Mucosa of descending colon (tissue), 3 donors: ENCODE measurements around the gene ATP8B4. TPM values are rescaled to one million over a fixed set of nuclear protein-coding genes. Genes with fewer than 3 reads are reported as not detected.

ENCODE experiments used
- ATAC-seq: fragments of 200-7000 bp; cut with Tn5 transposase; one replicate; pipeline ENCODE4 v1.9.1; 2020; ENCODE audit warnings: mild to moderate bottlenecking, moderate library complexity
- DNase-seq, 3 donors: peaks; one replicate each; pipeline ENCODE4 v3.0.0-alpha.2; 2020
- H3K36me3 ChIP-seq: fragments of 200-600 bp; one replicate; pipeline ENCODE4 v1.8.0; 2021; ENCODE audit warnings: low read depth, mild to moderate bottlenecking
- H3K4me1 ChIP-seq: fragments of 200-600 bp; one replicate; pipeline ENCODE4 v1.8.0; 2021; ENCODE audit warnings: low read depth, mild to moderate bottlenecking
- H3K4me3 ChIP-seq: fragments of 200-600 bp; one replicate; pipeline ENCODE4 v1.8.0; 2021; ENCODE audit warnings: mild to moderate bottlenecking
- H3K9me3 ChIP-seq: fragments of 200-600 bp; one replicate; pipeline ENCODE4 v1.8.0; 2021; ENCODE audit warnings: mild to moderate bottlenecking
- intact Hi-C, 2 donors: fragments of 100-400 bp; cut with DNase I in 1 of 2; cut with micrococcal nuclease in 1 of 2; formaldehyde crosslinking; loops; one replicate each; pipeline versions ENCODE4 v1.11.0 to v1.11.1; 2022; cut with DNase I, micrococcal nuclease
- total RNA-seq, 3 donors: library from RNA; stranded (reverse); fragmentation: NEBNext Ultra II Directional in 2 of 3; extraction: Animal tissue kit (Norgen Biotek cat#: 25700) in 2 of 3; gene quantifications; one replicate each; pipeline versions ENCODE4 v1.2.1 to v1.2.4, GENCODE V29; 2021 to 2023
- TF ChIP-seq, protein P1 (sequence below): fragments of 200-600 bp; IDR thresholded peaks from one replicate; pipeline ENCODE4 v1.8.0; 2022; ENCODE audit warnings: antibody characterized with exemption, mild to moderate bottlenecking
- donor health status: DM: no; HTN: no; CAD: no; lungs with moderate emphysema.
- donor health status: DM: no; HTN: no; CAD: no.
- donor health status: DM: no; HTN: yes; CAD: no.

The ATP8B4 gene
- total RNA-seq, 3 donors from 2014 or later = 4.7 to 8.9 (median 7.4) TPM

DNA sequence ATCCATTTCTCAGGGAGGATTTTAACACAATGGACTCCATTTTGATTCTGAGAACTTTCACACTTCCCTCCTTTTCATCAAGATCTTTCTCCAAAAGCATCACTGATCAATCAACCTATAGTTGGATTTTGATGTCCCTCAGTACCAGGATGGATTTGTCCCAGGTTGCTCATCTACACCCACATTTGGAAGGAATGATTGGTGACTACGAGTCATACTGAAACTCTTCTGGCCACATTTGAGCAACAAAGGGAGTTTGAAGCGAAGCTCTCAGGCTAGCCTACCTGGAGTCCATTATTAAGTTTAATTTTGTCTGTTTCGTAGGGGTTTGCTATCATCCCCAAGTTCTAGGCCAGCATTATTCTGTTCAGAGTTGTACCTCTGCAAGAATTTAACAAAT, 31.3 kb upstream of the ATP8B4 start:
- Histone ChIP-seq H3K4me3 (no peak overlapping the region), H3K9me3 (peaks cover 5% of the 10 kb centered on the region), H3K36me3 (no peaks in the 10 kb centered on the region), H3K4me1 (no peaks in the 10 kb centered on the region)
- DNase-seq = no peak
- intact Hi-C loops = no loop called here
- no peak for ATAC-seq
- TF ChIP-seq, protein P1, sequence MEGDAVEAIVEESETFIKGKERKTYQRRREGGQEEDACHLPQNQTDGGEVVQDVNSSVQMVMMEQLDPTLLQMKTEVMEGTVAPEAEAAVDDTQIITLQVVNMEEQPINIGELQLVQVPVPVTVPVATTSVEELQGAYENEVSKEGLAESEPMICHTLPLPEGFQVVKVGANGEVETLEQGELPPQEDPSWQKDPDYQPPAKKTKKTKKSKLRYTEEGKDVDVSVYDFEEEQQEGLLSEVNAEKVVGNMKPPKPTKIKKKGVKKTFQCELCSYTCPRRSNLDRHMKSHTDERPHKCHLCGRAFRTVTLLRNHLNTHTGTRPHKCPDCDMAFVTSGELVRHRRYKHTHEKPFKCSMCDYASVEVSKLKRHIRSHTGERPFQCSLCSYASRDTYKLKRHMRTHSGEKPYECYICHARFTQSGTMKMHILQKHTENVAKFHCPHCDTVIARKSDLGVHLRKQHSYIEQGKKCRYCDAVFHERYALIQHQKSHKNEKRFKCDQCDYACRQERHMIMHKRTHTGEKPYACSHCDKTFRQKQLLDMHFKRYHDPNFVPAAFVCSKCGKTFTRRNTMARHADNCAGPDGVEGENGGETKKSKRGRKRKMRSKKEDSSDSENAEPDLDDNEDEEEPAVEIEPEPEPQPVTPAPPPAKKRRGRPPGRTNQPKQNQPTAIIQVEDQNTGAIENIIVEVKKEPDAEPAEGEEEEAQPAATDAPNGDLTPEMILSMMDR = no peak

DNA sequence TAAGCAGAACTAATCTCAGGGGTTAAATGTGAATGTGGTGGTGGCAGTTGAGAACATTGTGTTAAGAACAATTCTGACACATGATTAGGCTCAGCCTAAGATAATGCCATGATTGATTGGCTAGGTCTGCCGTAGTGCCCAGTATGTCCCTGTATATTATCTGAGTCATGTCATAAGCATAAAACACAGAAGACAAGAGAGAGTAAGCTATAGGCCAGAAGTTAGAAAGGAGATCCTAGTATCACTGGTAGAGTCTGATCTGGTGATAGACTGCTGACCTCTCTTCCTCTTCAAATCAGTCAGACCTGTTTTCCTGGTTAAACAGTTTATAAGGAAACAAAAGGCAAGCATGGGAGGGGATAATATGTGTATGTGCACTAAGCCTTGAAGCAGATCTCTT, 30.1 kb upstream of the ATP8B4 start:
- TF ChIP-seq, protein P1 = no peak
- no peak overlapping the region for H3K4me3 ChIP-seq
- intact Hi-C loops = loop anchor here (10.0 kb wide), 2 partner anchors 914 to 1284 kb away; no protein-coding TSS in a partner anchor
- no peak for DNase-seq
- peak; percentile 86 for ATAC-seq
- no peaks in the 10 kb centered on the region for H3K36me3 ChIP-seq
- no peaks in the 10 kb centered on the region for H3K4me1 ChIP-seq
- H3K9me3 ChIP-seq = no peaks in the 10 kb centered on the region

DNA sequence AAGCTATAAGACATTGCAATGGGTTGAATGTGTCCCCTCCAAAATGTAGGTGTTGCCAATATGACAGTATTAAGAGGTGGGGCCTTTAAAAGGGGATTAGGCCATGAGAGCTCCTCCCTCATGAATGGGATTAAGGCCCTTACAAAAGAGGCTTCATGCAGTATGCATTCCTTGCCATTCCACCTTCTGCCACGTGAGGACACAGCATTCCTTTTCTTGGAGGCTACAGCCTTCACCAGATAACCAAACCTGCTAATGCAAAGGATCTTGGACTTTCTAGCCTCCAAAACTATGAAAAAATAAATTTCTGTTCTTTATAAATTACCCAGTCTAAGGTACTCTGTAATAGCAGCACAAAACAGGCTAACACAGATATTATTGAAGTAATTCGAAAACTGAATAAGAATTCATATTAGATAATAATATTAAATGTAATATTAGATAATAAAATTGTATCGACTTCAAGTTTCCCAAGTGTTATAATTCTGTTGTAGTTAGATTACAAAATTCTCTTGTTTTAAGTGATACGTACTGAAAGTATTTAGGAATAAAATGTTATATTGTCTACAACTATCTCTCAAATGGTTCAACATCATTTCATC, 29.4 kb upstream of the ATP8B4 start:
- DNase-seq (peak in 1 of 3 donors; percentile 66), ATAC-seq (peak; percentile 72)
- intact Hi-C loops = loop anchor here (10.0 kb wide), 2 partner anchors 914 to 1284 kb away; no protein-coding TSS in a partner anchor
- Histone ChIP-seq H3K9me3 (no peaks in the 10 kb centered on the region), H3K4me1 (no peaks in the 10 kb centered on the region), H3K4me3 (no peak overlapping the region), H3K36me3 (no peaks in the 10 kb centered on the region)
- TF ChIP-seq, protein P1 = peak; percentile 28

DNA sequence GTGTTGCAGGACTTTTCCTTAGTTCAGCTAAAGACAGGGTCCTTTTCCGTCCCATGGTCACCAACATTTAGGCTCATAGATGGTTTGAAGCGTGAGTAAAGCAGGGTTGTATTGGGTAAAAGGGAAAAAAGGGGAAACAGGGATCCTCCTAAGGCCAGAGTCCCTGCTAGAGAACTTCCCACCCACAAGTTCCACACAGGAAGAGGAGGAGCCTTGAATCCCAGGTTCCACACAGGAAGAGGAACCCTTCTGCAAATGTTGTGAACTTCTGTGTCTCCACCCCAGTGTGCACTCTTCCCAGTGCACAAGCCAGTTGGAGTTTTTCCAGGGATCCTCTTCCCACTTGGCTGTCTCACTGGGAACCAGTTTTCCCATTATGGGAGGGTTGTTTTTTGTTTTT, 27.6 kb upstream of the ATP8B4 start:
- intact Hi-C loops = loop anchor here (10.0 kb wide), 2 partner anchors 912 to 1282 kb away; no protein-coding TSS in a partner anchor
- Histone ChIP-seq H3K4me3 (no peak overlapping the region), H3K9me3 (no peaks in the 10 kb centered on the region), H3K4me1 (no peaks in the 10 kb centered on the region), H3K36me3 (no peaks in the 10 kb centered on the region)
- no peak for DNase-seq
- peak; percentile 40 for ATAC-seq
- TF ChIP-seq, protein P1 = no peak

DNA sequence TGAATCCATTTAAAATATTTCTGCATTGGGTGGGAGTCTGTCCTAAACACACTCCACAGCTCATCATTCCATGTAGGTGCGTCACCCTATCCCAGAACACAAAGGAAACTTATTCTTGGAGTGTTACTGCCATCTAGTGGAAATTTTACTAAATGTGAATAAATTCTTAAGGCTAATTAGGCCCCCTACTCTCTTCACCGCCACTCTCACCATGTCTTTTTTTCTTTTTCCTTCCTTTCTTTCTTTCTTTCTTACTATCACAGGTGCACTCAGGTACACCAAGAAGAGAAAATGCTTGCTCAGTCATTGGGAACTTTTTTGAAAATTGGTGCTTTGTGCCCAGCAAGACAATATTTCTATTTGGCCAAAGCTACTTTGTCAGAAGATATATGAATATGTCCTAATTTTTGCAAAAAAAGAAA, 26.4 kb upstream of the ATP8B4 start:
- no peaks in the 10 kb centered on the region for H3K36me3 ChIP-seq
- no peaks in the 10 kb centered on the region for H3K9me3 ChIP-seq
- ATAC-seq (peak; percentile 55), DNase-seq (peak in 1 of 3 donors; percentile 24)
- TF ChIP-seq, protein P1 = no peak
- no peak overlapping the region for H3K4me3 ChIP-seq
- no peaks in the 10 kb centered on the region for H3K4me1 ChIP-seq
- intact Hi-C loops = loop anchor here (10.0 kb wide), 2 partner anchors 911 to 1281 kb away; no protein-coding TSS in a partner anchor
